ENCODE data around the gene WWOX.

The WWOX gene

DNA sequence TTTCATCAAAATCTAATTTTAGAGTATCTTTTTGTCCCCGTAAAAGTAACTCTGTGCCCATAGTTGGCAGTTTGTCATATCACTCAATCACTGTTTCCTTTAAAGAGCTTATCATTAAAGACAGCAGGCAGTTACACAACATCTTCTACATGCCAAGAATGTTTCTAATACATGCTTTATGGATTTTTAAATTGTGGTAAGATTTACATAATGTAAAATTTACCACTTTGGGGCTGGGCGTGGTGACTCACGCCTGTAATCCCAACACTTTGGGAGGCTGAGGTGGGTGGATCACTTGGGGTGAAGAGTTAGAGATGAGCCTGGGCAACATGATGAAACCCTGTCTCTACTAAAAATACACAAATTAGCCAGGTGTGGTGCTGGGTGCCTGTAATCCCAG is 687.2 kb downstream of the WWOX start:
- Histone ChIP-seq H3K27ac (ENCODE audit: low read length) (no peak overlapping the region), H3K9ac (ENCODE audit: low read depth, low read length) (no peak overlapping the region), H3K36me3 (ENCODE audit: insufficient read depth, low read length) (no peaks in the 10 kb centered on the region), H3K27me3 (ENCODE audit: insufficient read depth, low read length, poor library complexity) (no peaks in the 10 kb centered on the region), H2AFZ (ENCODE audit: low read depth, low read length) (no peak overlapping the region), H3K79me2 (ENCODE audit: insufficient read depth, low read length) (no peaks in the 10 kb centered on the region), H3K4me3 (ENCODE audit: low read depth in 1 of 2, low read length in 2 of 2) (no peak overlapping the region), H3K4me1 (ENCODE audit: insufficient read depth, low read length) (no peaks in the 10 kb centered on the region), H3K9me3 (ENCODE audit: insufficient read depth, low read length, severe bottlenecking) (no peaks in the 10 kb centered on the region), H4K20me1 (ENCODE audit: insufficient read depth, low read length) (no peaks in the 10 kb centered on the region), H3K4me2 (ENCODE audit: insufficient read depth, low read length) (no peak overlapping the region)
- ATAC-seq (ENCODE audit: insufficient read depth, low read depth) (no peak), DNase-seq (no peak)
- no peak for TF ChIP-seq EZH2 (IDR thresholded peaks at IDR 0.05; ENCODE audit: borderline replicate concordance, low read depth, low read length, severe bottlenecking)
- TF ChIP-seq, protein P1, sequence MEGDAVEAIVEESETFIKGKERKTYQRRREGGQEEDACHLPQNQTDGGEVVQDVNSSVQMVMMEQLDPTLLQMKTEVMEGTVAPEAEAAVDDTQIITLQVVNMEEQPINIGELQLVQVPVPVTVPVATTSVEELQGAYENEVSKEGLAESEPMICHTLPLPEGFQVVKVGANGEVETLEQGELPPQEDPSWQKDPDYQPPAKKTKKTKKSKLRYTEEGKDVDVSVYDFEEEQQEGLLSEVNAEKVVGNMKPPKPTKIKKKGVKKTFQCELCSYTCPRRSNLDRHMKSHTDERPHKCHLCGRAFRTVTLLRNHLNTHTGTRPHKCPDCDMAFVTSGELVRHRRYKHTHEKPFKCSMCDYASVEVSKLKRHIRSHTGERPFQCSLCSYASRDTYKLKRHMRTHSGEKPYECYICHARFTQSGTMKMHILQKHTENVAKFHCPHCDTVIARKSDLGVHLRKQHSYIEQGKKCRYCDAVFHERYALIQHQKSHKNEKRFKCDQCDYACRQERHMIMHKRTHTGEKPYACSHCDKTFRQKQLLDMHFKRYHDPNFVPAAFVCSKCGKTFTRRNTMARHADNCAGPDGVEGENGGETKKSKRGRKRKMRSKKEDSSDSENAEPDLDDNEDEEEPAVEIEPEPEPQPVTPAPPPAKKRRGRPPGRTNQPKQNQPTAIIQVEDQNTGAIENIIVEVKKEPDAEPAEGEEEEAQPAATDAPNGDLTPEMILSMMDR (IDR thresholded peaks at IDR 0.05; ENCODE audit: borderline replicate concordance, extremely low read depth, low read length, poor library complexity, severe bottlenecking), result no peak

DNA sequence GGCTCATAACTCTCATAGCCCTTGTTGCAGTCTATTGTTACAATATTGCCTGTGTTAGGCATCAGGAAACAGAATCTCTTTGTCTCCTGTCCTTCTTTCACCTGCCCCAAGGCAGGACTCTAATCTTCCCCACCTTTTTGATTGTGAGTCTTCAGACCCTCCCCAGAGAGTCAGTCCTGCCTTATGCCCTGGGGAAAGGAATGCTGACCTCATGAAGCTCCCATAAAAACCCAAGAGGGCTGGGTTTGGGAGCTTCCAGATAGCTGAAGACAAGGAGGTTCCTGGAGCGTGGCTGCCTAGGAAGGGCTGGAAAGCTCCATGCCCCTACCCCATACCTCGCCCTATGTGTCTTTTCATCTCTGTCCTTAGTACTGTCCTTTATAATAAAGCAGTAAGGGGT is 688.8 kb downstream of the WWOX start:
- no peak for TF ChIP-seq EZH2 (IDR thresholded peaks at IDR 0.05; ENCODE audit: borderline replicate concordance, low read depth, low read length, severe bottlenecking)
- TF ChIP-seq, protein P1 (IDR thresholded peaks at IDR 0.05; ENCODE audit: borderline replicate concordance, extremely low read depth, low read length, poor library complexity, severe bottlenecking), result no peak
- H3K4me1 ChIP-seq (ENCODE audit: insufficient read depth, low read length), result no peaks in the 10 kb centered on the region
- no peaks in the 10 kb centered on the region for H3K9me3 ChIP-seq (ENCODE audit: insufficient read depth, low read length, severe bottlenecking)
- H4K20me1 ChIP-seq (ENCODE audit: insufficient read depth, low read length), result no peaks in the 10 kb centered on the region
- no peak for DNase-seq
- no peak overlapping the region for H3K27ac ChIP-seq (ENCODE audit: low read length)
- H3K4me3 ChIP-seq (ENCODE audit: low read depth in 1 of 2, low read length in 2 of 2), result no peak overlapping the region
- H3K4me2 ChIP-seq (ENCODE audit: insufficient read depth, low read length), result no peak overlapping the region
- ATAC-seq (ENCODE audit: insufficient read depth, low read depth), result no peak
- no peaks in the 10 kb centered on the region for H3K27me3 ChIP-seq (ENCODE audit: insufficient read depth, low read length, poor library complexity)
- H3K9ac ChIP-seq (ENCODE audit: low read depth, low read length), result no peak overlapping the region
- H3K79me2 ChIP-seq (ENCODE audit: insufficient read depth, low read length), result no peaks in the 10 kb centered on the region
- no peaks in the 10 kb centered on the region for H3K36me3 ChIP-seq (ENCODE audit: insufficient read depth, low read length)
- H2AFZ ChIP-seq (ENCODE audit: low read depth, low read length), result no peak overlapping the region

DNA sequence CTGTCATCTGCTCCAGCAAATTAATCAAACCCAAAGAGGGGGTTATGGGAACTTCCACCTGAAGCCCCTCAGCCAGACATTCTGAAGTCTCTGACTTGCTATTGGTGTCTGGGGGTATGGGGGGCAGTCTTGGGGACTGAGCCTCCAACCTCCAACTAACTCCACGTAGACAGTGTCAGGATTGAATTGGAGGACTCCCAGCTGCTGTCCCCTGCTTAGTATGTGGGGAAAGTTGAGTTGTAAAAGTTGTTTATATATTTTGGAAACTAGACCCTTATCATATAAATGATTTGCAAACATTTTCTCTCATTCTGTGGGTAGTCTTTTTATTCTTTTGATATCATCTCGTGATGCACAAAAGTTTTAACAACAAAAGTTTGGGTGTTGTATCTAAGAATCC is 689.2 kb downstream of the WWOX start:
- H3K4me2 ChIP-seq (ENCODE audit: insufficient read depth, low read length), result no peak overlapping the region
- ATAC-seq (ENCODE audit: insufficient read depth, low read depth), result no peak
- no peak overlapping the region for H3K9ac ChIP-seq (ENCODE audit: low read depth, low read length)
- no peaks in the 10 kb centered on the region for H3K4me1 ChIP-seq (ENCODE audit: insufficient read depth, low read length)
- no peak overlapping the region for H3K4me3 ChIP-seq (ENCODE audit: low read depth in 1 of 2, low read length in 2 of 2)
- TF ChIP-seq, protein P1 (IDR thresholded peaks at IDR 0.05; ENCODE audit: borderline replicate concordance, extremely low read depth, low read length, poor library complexity, severe bottlenecking), result no peak
- no peak for TF ChIP-seq EZH2 (IDR thresholded peaks at IDR 0.05; ENCODE audit: borderline replicate concordance, low read depth, low read length, severe bottlenecking)
- no peaks in the 10 kb centered on the region for H4K20me1 ChIP-seq (ENCODE audit: insufficient read depth, low read length)
- H2AFZ ChIP-seq (ENCODE audit: low read depth, low read length), result no peak overlapping the region
- no peaks in the 10 kb centered on the region for H3K79me2 ChIP-seq (ENCODE audit: insufficient read depth, low read length)
- H3K27ac ChIP-seq (ENCODE audit: low read length), result no peak overlapping the region
- H3K36me3 ChIP-seq (ENCODE audit: insufficient read depth, low read length), result no peaks in the 10 kb centered on the region
- no peaks in the 10 kb centered on the region for H3K27me3 ChIP-seq (ENCODE audit: insufficient read depth, low read length, poor library complexity)
- DNase-seq, result no peak
- no peaks in the 10 kb centered on the region for H3K9me3 ChIP-seq (ENCODE audit: insufficient read depth, low read length, severe bottlenecking)

DNA sequence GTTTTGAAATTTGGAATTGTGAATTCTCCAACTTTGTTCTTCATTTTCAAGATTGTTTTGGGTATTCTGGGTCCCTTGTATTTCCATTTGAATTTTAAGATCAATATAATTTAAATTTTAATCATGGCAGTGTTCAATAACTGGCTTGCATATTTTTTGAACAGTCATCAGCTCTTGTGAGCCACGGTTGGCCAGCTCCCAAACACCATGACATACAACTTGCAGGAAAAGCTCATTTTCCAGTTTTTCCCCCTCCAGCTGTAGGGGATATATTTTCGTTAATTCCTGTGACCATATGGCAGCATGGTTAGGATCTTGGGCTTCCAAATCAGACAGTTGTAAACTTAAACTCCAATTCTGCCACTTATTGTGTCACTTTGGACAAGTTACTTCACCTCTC is 690.1 kb downstream of the WWOX start:
- H3K4me3 ChIP-seq (ENCODE audit: low read depth in 1 of 2, low read length in 2 of 2), result no peak overlapping the region
- H3K27me3 ChIP-seq (ENCODE audit: insufficient read depth, low read length, poor library complexity), result no peaks in the 10 kb centered on the region
- no peak for ATAC-seq (ENCODE audit: insufficient read depth, low read depth)
- H3K4me1 ChIP-seq (ENCODE audit: insufficient read depth, low read length), result no peaks in the 10 kb centered on the region
- no peaks in the 10 kb centered on the region for H3K79me2 ChIP-seq (ENCODE audit: insufficient read depth, low read length)
- DNase-seq, result no peak
- H3K9me3 ChIP-seq (ENCODE audit: insufficient read depth, low read length, severe bottlenecking), result no peaks in the 10 kb centered on the region
- no peak overlapping the region for H2AFZ ChIP-seq (ENCODE audit: low read depth, low read length)
- H3K36me3 ChIP-seq (ENCODE audit: insufficient read depth, low read length), result no peaks in the 10 kb centered on the region
- H3K9ac ChIP-seq (ENCODE audit: low read depth, low read length), result no peak overlapping the region
- TF ChIP-seq EZH2 (IDR thresholded peaks at IDR 0.05; ENCODE audit: borderline replicate concordance, low read depth, low read length, severe bottlenecking), result no peak
- TF ChIP-seq, protein P1 (IDR thresholded peaks at IDR 0.05; ENCODE audit: borderline replicate concordance, extremely low read depth, low read length, poor library complexity, severe bottlenecking), result no peak
- H3K4me2 ChIP-seq (ENCODE audit: insufficient read depth, low read length), result no peak overlapping the region
- H4K20me1 ChIP-seq (ENCODE audit: insufficient read depth, low read length), result no peaks in the 10 kb centered on the region
- no peak overlapping the region for H3K27ac ChIP-seq (ENCODE audit: low read length)
